Measurements from ENCODE around the gene THAP3.

Gene THAP3

GRCh38 chr1:6675941-6676340 lies 51.3 kb downstream of the THAP3 start:
- Histone ChIP-seq H3K9me3 (ENCODE audit: insufficient read depth, low read depth, low read length) (no peaks in the 10 kb centered on the region), H3K36me3 (ENCODE audit: insufficient read depth, low read length) (peaks cover 58% of the 10 kb centered on the region; the same call in 1 of the 2 replicates)
- TF ChIP-seq CTCF (conservative IDR thresholded peaks at IDR 0.05; ENCODE audit: low read length) (no peak), EZH2phosphoT487 (IDR thresholded peaks at IDR 0.05; ENCODE audit: borderline replicate concordance) (no peak)

More at GRCh38 chr1:6675941-6676340, 51.3 kb downstream of the THAP3 start:
- Histone ChIP-seq H4K20me1 (ENCODE audit: insufficient read depth, low read length, poor library complexity, severe bottlenecking) (no peaks in the 10 kb centered on the region), H3F3A (ENCODE audit: low read depth) (no peaks in the 10 kb centered on the region), H3K4me1 (ENCODE audit: insufficient read depth, low read length, poor library complexity, severe bottlenecking) (no peaks in the 10 kb centered on the region), H3K9ac (ENCODE audit: low read depth, low read length, poor library complexity, severe bottlenecking) (no peak overlapping the region), H3K4me2 (ENCODE audit: low read depth, low read length, poor library complexity, severe bottlenecking) (no peak overlapping the region), H2AFZ (ENCODE audit: low read length) (no peak overlapping the region), H3K9me2 (replicated peaks; ENCODE audit: low read depth, low read length) (no peaks in the 10 kb centered on the region), H3K79me2 (ENCODE audit: insufficient read depth, low read length) (no peaks in the 10 kb centered on the region), H3K4me3 (ENCODE audit: low read length, poor library complexity, severe bottlenecking) (no peak overlapping the region), H3K27me3 (ENCODE audit: insufficient read depth, low read length, poor library complexity, severe bottlenecking) (no peaks in the 10 kb centered on the region)
